ENCODE results near the gene B3GNT4.

Gene B3GNT4

DNA sequence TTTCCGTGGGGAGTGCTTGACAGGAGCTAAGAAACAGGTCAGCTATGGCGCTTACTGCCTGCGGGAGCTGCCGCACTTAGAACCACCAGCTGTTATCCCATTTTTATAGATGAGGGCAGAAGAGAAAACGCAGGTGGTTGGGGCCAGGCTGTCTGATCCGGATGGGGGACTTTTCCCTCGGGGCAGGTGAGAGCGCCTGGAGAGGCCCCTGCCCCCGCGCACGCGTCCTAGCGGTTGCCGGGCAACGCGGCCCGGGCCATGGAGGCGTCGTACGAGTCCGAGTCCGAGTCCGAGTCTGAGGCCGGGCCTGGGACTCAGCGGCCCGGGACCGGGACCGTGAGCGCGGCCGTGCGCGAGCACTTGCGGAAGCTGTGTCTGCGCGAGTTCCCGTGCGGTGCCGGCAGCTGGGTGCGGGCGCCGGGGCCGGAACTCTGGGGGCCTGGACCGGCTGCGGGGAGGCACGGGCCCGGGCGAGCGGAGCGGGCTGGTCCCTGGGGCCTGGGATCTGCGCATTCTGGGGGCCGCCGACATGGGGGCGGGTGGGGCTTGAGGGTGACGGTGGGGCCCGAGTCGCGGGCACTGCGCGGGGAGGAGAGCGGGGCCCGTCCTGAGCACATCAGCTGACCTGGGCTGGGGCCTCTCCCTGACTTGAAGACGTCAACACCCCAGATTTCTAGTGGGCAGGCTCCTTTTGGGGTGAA lies 20.5 kb upstream of the B3GNT4 start, which contains the start of gene LRRC43:
LRRC43 (plus strand) TSS at position 237 of the 701 bp plus-strand sequence; CDS start at position 259, 22 bp downstream.
- TF ChIP-seq CTCF (IDR thresholded peaks at IDR 0.05), result no peak

DNA sequence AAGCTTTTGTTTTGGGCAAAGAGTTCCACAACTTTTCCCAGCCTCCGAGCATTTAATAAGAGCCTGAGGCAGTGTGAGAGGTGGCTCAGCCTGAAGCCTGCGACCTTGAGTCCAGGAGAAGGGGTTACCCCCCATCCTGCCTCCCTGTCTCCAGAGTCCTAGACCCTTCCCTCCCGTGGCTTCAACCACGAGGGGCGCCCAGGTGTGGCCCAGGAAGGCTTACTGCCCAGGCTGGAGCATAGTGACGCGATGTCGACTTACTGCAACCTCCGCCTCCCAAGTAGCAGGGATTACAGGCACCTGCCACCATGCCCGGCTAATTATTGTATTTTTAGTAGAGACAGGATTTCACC lies 19.9 kb upstream of the B3GNT4 start:
- TF ChIP-seq CTCF (IDR thresholded peaks at IDR 0.05), result no peak

DNA sequence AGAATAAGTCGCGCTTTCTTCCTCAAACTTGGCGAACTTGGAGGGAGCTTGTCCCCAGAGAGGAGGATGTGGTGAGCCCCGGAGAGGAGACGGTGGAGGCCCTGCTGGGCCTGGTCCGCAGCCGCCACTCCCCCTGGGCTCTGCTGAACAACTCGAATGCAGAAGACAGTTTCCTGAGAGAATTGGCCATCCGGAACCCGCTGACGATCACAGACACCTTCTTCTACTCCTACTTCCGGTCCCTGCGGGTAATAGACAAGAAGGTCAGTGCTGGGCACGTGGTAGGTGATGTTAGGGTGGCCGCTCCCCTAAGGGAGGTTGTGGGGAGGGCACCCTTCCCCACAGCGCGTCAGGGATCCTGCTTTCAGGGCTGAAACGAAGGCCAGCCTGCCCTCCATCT lies 19.0 kb upstream of the B3GNT4 start:
- no peak for TF ChIP-seq CTCF (IDR thresholded peaks at IDR 0.05)

GRCh38 chr12:122185079-122185478 lies 18.4 kb upstream of the B3GNT4 start:
- no peak for TF ChIP-seq CTCF (IDR thresholded peaks at IDR 0.05)

GRCh38 chr12:122185494-122186082 lies 17.9 kb upstream of the B3GNT4 start:
- TF ChIP-seq CTCF (IDR thresholded peaks at IDR 0.05), result no peak

- TF ChIP-seq CTCF (IDR thresholded peaks at IDR 0.05), result no peak
Observed at GRCh38 chr12:122187466-122187865, 16.0 kb upstream of the B3GNT4 start.

GRCh38 chr12:122189626-122190475 lies 13.7 kb upstream of the B3GNT4 start:
- no peak for TF ChIP-seq CTCF (IDR thresholded peaks at IDR 0.05)

Data from LNCAP (cell line).